ENCODE measurements around the gene ALDH4A1.

GRCh38 chr1:18849261-18849711, 53.1 kb downstream of the ALDH4A1 start:
- no peak for TF ChIP-seq CTCF (IDR thresholded peaks at IDR 0.05)
- no peak for TF ChIP-seq EP300 (IDR thresholded peaks at IDR 0.05)
- TF ChIP-seq POLR2A (IDR thresholded peaks at IDR 0.05), result no peak

All from ovary (tissue), 3 donors.